ENCODE measurements around the gene SPARC.

Gene SPARC

DNA sequence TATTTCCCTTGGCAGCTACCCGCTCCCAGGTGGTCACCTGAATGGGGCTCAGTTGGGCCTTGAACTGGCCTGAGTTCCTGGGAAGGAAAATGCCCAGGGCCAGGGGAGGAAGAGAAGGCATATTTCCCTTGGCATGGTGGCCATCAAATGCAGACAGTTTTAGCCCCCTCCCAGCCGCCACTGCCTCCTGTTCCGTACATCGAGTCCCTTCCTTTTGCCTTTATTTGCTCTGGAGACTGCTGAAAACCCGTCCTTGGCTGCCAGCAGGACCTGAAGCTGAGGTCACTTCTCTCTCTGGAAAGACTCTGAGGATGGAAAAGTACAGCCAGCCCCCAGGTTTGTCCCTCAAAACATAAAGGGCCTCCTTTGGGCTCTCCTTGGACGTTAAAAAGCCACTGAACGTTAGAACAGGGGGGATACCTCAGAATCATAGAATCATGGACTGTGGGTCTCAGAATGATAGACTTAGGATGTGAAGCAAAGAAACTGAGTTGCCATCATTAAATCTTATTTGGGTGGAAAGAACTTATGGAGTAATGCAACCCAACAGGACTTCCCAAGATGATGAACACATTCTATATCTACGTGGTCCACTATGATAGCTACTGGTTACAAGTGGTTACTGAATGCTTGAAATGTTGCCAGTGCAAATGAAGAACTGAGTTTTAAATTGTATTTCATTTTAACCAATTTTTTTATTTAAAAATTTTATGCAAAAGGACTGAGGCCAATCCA, 7.1 kb downstream of the SPARC start:
- no peak for DNase-seq (ENCODE audit: low read depth in 1 of 2, low spot score in 1 of 2)

DNA sequence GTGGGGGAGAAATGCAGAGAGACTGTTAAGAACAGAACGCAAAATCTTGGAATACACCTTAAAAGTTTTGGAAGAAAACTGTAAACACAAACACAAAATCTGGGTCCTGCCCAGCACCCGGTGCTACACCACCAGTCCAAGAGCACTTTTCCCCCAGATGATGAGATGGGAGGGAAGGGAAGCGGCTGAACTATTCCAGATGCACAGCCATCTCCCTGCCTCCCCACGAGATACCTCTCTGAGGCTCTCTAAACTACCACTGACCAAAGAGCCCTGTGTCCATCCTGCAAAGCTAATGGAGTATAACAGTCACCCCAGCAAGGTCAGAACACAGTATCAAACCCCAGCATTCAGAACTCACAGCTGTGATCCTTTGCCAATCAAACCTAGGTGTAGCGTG, 8.0 kb downstream of the SPARC start:
- no peak for DNase-seq (ENCODE audit: low read depth in 1 of 2, low spot score in 1 of 2)

DNA sequence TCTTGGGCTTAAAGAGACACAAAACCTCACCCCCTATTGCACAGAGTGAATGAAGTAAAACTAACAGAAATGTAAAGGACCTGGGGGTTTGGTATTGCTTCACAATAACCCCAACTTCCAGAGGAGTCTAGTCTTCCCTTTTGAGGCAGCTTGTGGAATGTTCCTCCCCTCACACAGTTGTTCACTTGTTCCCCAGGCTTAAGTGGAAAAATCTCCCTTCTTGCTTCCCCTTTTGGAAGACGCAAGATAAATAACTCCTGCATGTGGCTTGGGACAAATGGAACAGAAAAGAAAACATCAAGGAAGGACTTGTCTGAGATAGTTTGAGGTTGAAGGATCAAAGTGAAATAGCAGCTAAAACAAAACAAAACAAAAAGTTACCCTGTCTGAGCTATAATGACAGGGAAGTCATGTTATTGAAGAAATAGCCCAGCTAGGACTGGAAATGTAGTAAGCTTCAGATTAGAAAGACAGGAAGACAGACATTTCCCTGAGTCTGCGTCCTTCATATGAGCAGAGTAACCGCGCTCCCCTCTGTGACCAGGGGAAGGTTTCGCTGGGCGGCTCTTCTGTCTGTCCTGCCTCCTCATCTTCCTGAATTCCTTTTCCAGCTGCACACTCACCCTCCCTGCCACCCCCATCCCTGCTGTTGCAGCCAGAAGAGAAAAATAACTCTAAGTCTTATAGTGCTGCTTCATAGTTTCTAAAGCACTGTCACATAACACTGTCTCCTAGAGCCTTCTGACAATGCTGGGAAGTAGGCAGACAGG, 8.8 kb downstream of the SPARC start:
- DNase-seq (ENCODE audit: low read depth in 1 of 2, low spot score in 1 of 2): no peak

DNA sequence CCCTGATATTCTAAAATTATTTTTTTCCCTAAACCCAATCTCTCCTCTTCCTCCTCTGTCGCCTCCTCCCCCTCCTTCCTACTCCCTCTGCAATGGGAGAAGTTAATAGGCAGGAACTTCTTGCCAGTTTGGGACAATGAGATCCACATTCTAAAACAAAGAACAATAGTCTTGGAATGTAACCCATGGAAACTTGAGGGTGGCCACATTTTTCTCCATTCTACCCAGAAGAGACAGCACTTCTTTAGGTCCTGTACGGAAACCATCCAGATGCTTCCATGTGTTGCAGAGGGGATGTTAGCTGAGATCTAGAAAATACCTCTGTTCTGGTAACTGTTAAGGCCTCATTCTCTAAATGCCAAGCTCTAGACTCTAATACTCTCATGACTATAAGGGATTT, 10.0 kb downstream of the SPARC start:
- DNase-seq (ENCODE audit: low read depth in 1 of 2, low spot score in 1 of 2): no peak

DNA sequence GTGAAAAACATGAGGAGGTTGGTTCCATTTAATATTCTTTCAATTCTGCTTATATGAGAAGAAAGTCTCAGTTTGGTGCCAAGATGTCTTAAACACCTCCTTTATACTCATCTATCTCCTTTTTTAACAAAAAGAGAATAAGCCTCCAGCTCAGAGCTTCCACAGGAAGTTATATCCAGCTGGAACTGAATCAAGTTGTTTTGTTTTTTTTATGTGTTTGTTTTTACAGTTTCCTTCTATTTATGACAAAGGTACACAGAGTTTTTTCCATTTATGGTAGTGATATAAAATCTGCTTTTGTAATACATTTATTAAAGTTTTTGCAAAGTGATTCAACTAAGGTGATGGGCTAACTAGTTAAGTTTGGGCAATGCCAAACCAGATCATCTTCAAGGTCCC, 10.4 kb downstream of the SPARC start:
- DNase-seq (ENCODE audit: low read depth in 1 of 2, low spot score in 1 of 2): no peak

DNA sequence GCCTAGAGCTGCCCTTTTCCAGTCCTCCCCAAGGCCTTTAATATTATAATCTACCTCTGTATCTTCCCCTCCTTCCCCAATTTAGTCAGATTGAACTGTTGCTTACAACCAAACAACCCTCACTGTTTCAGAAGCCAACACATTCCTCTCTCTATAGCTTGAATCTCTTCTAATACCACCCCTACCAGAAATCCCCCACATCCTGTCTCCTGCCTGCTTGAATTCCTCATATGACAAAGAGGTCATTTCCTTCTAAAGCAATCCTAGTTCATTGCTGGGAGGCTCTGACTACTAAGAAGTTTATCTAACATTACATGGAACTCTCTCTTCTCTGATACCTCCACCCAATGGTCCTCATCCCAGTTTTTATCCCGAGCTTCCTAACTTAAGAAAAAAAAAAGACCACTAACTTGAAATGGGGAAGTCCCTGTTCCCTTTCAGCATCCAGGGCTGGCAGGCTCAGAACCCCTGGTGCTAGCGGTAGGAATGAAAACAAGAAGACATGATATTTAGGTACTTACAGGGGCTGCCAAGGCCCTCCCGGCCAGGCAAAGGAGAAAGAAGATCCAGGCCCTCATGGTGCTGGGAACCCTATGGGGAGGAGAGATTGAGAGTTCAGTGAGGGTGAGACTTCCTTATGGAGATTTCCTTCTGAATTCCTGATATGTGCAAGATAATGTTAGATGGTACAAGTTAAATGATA, 11.0 kb downstream of the SPARC start:
- DNase-seq (ENCODE audit: low read depth in 1 of 2, low spot score in 1 of 2): no peak

DNA sequence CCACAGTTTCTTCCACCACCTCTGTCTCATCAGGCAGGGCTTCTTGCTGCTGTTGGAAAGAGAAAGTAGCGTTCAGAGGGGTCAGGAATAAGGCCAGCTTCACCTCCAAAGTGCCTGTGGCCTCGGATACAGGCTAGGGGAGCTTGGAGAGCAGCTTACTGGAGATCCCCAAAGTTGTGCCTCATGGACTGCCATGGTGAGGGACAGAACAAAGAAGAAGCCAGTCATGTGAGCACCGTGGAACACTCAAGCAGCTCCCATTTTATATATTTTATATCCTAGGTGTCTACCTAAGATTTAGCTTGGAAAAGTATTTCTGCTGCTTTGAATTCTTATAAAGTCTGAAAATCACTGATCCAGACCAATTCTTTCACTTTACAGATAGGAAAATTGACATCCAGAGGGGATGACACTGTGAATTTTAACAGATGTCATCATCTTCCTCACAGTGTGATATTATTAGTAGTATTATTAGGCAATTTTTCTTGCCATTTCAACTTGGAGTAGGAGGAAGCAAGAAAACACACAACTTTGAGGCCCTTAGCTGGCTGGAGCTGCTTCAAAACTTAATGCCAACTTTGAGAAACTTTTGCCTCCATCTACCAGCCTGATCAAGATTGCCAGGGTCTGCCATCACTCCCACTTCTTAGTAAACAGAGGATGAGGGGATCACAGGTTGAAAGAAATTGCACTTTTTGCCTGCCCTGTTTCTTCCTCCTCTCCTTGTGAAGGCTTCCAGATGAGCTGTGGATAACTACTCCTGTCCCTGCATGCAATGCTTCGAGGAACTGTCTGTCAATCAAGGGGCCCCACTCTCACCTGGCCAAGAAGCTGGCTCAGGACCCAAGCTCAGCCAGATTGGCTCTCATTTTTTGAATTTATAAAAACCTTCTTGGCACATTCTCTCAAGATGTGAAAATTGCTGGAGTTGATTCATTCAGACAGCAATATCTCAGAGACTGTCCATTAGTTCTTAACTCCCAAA, 11.8 kb downstream of the SPARC start:
- no peak for DNase-seq (ENCODE audit: low read depth in 1 of 2, low spot score in 1 of 2)

DNA sequence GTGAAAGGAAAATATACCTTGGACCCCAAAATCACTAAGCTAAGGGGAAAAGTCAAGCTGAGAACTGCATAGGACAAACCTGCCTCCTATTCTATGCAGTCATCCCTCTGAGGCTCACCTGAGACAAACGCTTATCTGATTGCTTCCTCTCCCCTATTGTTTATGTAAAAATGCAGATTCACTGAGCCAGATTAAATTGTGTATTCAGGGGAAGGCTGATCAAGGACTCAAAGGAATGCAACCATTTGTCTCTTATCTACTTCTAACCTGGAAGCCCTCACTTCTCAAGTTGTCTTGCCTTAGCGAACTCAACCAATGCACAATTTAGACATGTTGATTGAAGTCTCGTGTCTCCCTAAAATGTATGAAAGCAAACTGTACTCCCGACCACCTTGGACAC, 13.3 kb downstream of the SPARC start:
- DNase-seq (ENCODE audit: low read depth in 1 of 2, low spot score in 1 of 2): no peak

DNA sequence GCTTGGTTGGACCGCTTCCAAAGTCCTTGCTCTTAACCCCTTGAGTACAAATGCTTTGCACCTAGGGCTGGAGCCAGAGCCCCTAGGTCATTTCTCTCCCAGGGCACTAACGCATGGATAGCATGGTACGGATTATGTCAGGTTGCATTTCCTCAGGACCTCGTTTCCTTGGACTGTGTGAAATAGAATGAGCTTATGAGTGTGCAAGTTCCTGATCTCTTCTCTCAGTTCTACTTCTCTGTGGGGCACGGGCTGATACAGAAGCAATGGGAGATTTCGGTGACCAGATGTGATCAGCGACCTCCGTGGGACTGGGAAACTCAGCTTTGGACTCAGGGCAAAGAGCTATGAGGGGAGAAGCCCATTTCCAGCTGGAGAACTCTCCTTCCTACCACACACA, 14.2 kb downstream of the SPARC start:
- DNase-seq (ENCODE audit: low read depth in 1 of 2, low spot score in 1 of 2): no peak

DNA sequence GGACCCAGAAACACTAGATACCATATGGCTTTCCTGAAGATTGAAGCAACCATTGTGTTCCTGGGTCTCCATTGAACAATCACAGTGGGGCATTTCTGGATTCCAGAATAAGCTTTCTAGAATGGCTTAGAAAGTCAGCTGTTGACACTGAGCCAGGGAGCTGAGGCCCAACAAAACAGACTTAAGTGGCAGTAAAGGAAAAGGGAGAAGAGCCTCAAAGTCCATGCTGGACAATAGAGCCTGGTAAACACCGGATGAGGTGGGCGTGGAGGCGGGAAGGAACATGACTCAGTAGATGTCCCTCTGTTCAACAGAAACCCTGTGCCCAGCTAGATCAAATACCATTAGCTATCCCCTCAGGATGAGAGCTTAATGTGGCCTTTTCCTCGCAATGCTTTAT, 14.8 kb downstream of the SPARC start:
- DNase-seq (ENCODE audit: low read depth in 1 of 2, low spot score in 1 of 2): no peak

DNA sequence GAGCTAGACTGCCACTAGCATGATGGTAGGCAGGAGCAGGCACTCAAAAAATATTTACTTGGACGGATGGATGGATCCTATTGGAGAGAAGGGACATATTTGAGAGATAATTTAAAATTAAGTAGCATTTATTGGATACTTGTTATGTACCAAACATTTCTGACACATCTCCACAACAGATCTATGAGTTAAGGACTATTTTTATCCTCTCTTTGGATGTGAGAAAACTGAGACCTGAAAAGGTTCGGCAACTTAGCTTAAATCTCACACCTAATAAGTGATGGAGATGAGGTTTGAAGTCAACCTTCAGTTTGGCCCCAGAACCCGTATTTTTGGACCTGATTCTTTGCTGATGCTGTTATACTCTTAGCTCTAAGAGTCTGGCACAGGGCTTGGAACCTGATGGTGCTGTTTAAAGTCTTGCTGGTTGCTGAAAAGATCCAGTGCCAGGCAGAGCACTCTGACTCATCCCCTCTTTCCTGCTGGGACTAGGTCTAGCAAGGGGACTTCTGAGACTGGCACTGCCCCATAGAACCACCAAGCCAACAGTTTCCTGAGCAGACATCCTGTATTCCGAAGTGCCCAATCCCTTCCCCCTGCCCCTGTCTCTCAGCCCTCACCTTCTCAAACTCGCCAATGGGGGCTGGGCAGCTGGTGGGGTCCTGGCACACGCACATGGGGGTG, 15.6 kb downstream of the SPARC start:
- DNase-seq (ENCODE audit: low read depth in 1 of 2, low spot score in 1 of 2): no peak

DNA sequence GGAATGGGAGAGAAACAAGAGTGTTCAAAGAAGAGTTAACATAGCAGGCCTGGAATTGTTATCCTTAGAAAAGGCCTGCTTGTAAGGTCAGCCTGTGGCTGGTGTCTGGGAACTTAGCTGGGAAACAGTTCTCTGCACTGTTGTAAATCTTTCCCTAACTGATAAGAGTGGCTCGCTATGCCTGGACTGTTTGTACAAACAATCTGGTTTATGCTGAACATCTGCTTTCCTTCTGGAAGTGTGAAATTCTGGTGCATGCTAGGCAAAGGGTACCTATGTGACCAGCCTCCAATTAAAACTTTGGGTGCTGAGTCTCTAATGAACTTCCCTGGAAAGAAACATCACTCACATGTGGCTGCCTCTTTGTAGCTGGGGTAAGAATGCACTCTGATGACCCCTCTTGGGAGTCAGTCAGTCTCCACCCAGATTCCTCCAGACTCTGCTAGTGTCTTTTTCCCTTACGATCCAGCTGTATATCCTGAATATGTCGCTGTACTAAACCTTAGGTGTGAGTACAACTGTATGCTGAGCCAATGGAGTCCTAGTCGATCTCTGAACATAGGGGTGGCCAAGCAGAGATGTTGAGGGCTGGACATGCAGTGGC, 16.5 kb downstream of the SPARC start:
- no peak for DNase-seq (ENCODE audit: low read depth in 1 of 2, low spot score in 1 of 2)

DNA sequence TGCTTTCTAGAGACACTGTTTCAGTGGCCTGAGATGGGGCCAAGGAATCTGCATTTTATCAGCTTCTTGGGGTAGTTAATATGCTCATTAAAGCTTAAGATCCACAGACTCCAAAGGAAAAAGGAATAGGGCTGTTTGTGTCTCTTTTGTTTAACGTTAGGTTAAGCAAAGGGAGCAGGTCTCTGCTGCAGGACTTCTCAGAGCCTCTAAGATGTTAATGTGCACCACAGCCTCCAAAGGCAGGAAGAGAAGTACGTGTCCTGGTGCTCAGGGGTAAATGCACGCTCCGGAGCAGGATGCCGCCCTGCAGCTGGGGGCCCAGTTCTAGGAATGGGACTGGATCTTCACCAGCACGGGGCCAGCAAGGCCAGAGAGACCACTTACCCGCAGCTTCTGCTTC, 19.6 kb downstream of the SPARC start:
- DNase-seq (ENCODE audit: low read depth in 1 of 2, low spot score in 1 of 2): no peak

DNA sequence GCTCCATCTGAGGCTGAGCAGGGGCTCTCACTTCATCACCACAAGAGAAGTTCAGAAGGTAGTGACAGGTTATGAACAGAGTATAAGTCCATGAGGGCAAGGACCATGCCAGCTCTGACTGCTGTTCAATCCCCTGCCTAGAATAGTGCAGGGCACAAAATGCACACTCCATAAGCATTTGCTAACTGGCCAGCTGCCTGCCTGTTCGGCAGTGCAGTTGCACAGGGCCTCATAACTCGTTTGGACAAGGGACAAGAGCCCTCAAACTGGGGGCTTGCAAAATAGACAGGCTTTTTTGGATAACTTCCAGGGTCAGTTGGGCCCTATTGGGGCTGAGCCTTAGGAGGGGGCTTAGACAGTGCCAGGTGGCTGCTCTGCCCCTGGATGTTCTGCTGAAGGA, 21.1 kb downstream of the SPARC start:
- DNase-seq (ENCODE audit: low read depth in 1 of 2, low spot score in 1 of 2): no peak

DNA sequence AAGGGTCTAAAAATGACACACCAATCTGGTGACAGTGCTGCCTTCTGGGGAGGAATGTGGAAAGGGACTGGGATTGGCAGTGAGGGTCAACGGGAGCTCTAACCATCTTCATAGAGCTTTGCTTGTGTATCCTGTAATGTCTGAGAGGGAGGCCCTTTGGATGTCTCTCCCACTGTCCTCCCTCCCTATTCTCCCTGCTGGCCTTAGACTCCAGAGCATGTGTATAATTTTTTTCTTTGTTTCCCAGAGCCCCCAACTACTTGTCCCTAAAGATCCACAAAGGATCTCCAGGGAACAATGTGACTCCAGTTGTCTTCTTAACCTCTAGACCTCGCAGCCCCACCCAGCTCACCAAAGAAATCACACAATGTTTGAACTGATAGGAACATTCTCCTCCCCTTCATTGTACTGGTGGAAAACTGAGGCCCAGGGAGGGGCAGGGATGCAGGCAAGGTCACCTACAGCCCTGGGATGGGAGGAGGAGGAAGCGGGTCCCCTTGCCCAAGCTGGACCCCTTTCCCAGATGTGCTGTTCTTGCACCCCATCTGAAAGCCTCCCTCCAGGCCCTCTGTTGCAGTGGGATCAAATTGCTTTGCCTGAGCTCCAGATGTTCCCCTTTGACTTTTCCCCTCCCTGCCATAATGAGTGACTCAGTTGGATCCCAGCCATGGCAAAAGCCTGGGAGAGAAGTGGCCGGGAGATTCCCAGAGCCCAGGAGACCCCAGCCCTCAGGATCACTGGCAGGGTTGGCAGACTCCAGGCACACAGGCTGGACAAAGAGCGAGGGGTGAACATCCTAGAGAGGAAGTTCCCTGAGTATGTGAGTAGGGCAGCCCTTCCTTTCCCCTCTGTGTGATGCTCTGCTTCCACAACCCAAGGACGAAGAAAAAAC, 21.8 kb downstream of the SPARC start:
- no peak for DNase-seq (ENCODE audit: low read depth in 1 of 2, low spot score in 1 of 2)

DNA sequence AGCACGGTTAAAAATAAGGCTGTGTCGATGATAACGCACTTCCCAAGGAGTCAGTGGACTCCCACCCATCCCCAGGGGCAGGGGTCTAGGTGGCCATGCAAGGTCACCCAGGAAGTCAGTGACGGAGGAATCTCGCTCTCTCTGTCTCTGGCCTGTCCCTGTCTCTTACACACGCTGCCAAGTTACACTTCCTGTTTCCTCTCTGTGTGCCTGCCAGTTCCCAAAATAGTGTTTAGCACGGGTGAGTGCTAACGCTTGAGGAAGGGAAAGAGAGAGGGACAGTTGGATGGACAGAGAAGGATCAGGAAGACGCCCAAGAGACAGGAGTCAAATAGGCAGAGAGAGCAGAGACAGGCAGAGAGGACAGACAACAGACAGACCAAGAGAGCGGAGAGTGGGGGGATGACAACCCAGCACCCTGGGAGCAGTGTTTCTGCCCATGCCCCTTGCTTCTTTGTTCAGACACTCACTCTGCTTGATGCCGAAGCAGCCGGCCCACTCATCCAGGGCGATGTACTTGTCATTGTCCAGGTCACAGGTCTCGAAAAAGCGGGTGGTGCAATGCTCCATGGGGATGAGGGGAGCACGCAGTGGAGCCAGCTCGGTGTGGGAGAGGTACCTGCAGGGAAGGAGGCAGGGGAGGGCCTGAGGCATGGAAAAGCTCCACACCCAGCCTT, 23.0 kb downstream of the SPARC start:
- DNase-seq (ENCODE audit: low read depth in 1 of 2, low spot score in 1 of 2): no peak

DNA sequence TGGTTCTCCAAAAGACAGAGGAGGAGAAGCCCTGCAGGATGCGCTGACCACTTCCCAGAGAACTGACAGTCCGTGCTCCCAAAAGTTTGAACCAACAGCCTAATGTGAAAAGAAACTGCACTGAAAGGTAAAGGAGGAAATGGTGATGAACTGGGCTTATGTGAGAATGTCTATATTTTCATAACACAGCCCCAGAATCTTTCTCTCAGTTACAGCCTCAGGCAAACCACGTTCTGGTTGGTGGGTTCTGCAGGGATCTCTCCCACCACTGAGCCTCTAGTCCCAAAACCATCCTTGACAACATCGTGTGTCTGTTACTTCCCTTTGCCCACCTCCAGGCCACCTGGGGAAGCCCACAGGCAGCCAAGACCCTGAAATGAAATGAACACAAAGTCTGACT, 23.9 kb downstream of the SPARC start:
- no peak for DNase-seq (ENCODE audit: low read depth in 1 of 2, low spot score in 1 of 2)

DNA sequence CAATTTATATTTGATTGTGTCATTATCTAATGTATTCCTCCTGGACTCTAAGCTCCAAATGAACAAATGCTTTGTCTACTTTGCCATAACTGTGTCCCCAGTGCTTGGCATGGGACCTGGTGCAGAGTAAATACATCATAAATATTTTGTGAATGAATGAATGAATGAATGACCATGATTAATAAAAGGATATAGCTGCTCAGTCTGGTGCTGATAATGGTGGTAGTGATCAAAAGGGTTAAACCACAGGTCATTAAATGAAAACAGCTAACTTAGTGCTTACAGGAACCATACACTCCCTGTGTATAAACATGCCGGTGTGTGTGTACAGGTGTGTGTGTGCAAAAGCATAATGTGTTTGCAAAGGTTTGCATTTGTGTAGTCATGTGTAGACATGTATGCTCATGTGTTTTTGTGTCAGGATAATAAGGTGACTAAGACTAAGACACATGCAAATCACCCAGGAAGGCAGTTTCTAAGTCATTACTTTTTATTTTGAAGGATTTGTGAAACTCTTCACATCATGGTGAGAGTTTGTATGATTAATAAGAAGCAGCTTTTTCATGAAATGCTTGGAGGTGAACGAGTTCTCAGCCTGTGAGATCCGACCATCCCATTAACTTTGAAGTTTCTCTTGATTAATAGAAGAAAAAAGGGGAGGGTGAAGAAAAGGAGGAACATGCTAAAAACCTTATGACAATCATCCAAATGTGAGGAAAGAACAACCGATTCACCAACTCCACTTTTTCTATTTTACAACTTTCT, 24.6 kb downstream of the SPARC start:
- DNase-seq (ENCODE audit: low read depth in 1 of 2, low spot score in 1 of 2): no peak

All from activated CD4-positive, alpha-beta T cell treated with anti-CD3 and anti-CD28 coated beads, Interleukin-2, amount 50 U/mL, for 24 hours (primary cell).